Mononuclear cell (primary cell): ENCODE data around the gene FGD2. TPM values are rescaled to one million over a fixed set of nuclear protein-coding genes. Genes with fewer than 3 reads are reported as not detected.
"Not testable (repeated sequence)": the region's sequence is repeated elsewhere in the genome, so short reads cannot be mapped to it uniquely, and the experiment has no call there.

Experiments
- H3K27me3 ChIP-seq: 2 replicates; pipeline ENCODE4 v1.6.0; 2011; ENCODE audit warnings: low read length, control low read depth; ENCODE audit not compliant: insufficient read depth
- H3K4me1 ChIP-seq: 2 replicates; pipeline ENCODE4 v1.5.1; 2011; ENCODE audit warnings: mild to moderate bottlenecking, low read length, control low read depth; ENCODE audit not compliant: insufficient read depth
- H3K4me3 ChIP-seq: 2 replicates; pipeline ENCODE4 v1.5.1; 2011; ENCODE audit warnings: mild to moderate bottlenecking, low read length, moderate library complexity
- H3K9me3 ChIP-seq: 2 replicates; pipeline ENCODE4 v1.5.1; 2011; ENCODE audit warnings: low read depth, mild to moderate bottlenecking, control low read depth, low read length
- total RNA-seq: library from RNA; depleted of rRNA; stranded (reverse); fragments of >200 nt; gene quantifications from one replicate; pipeline ENCODE4 v1.2.3, GENCODE V29; 2012

Gene FGD2
- total RNA-seq, 1 donor: 41.7 TPM

DNA sequence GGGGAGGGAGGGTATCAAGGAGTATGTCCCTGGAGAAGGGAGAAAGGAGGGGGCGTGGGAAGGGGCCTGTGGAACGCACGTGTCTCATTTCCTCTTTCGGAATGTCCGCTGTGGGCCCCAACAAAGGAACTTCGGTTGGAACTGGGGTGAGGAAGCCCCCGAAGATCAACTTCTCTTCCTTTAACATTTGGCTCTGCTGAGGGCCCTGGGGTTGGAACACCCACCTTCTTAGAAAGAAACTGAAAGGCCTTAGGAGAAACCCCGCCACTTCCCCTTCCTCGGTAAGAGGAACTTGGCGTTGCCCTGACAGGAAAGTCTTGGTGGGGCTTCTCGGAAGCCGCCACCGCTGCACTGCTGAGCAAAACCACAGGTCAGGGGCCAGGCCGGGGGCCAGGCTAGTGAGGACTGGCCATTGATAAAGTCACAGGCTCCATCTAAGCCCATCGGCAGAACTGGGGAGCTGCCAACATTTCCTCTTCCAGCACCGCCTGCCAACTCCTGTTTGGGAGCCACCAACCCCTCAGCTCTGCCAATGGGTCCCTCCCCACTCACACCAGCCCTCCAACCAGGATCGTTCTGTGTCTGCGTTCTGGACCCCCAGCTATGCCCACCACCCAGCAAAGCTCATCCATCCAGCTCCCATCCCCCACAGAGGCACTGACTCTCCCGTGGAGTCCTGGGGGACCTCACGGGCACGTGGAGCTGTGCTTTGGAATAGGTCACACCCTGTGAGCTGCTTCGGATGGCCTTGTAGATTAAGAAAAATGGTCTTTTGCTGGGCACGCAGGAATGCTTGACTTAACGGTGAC is 44.8 kb downstream of the FGD2 start:
- no peaks in the 10 kb centered on the region for H3K27me3 ChIP-seq
- H3K4me3 ChIP-seq: no peak overlapping the region
- H3K4me1 ChIP-seq: peaks cover 66% of the 10 kb centered on the region
- H3K9me3 ChIP-seq: no peaks in the 10 kb centered on the region

DNA sequence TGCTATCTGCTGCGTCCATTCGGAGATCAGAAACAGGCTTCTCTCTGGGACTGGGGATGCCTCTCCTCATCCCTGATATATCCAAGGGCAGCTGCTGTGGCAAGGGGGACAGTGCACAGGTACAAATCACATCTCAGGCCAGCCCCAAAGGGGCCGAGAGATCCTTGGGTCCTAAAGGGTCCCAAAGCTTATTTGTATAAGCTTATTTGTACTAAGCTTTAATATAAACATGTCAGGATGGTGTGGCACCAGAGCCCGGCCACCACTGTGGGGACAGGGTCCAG is 45.3 kb downstream of the FGD2 start:
- Histone ChIP-seq H3K9me3 (no peaks in the 10 kb centered on the region), H3K27me3 (no peaks in the 10 kb centered on the region), H3K4me3 (no peak overlapping the region), H3K4me1 (peaks cover 64% of the 10 kb centered on the region)

DNA sequence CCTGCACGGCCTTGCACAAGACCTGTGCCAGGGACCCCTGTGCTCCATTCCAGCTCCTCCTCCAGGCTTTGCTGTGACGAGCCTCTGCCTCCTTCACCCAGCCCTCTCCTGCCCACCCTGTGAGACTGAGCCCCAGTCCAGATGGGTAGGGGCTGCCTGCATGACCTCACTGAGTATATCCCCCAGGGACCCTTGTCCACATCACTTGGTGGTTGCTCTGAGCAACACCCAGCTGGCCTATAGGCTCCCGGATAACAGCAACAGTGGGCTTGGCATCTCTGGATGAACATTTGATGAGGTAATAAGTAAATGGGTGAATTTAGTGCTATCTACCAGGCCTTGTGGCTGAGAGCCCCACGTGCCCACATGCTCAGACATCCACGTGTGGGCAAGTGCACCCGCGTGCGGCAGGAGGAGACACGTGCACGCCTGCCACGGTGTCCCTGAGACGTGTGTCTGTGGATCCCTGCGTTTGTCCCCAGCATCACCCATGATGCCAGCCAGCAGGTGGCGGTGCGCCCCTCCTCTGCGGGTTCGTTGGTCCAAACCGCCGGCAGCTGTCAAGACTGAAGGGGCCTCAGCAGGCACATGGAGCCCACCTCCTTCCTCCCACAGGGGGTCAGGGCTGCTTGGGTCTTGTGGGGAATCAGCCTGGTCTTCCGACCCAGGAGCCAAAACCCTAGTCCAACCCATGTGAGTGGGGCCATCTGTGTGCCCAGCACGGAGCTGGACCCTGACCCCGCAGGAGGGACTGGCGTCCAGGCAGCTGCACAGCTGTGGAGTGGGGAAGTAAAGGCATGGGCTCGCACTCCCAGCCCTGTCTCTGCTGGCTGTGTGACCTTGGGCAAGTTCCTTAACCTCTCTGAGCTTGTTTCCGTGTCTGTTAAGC is 45.9 kb downstream of the FGD2 start:
- Histone ChIP-seq H3K4me3 (no peak overlapping the region), H3K9me3 (no peaks in the 10 kb centered on the region), H3K27me3 (no peaks in the 10 kb centered on the region), H3K4me1 (peaks cover 62% of the 10 kb centered on the region)

DNA sequence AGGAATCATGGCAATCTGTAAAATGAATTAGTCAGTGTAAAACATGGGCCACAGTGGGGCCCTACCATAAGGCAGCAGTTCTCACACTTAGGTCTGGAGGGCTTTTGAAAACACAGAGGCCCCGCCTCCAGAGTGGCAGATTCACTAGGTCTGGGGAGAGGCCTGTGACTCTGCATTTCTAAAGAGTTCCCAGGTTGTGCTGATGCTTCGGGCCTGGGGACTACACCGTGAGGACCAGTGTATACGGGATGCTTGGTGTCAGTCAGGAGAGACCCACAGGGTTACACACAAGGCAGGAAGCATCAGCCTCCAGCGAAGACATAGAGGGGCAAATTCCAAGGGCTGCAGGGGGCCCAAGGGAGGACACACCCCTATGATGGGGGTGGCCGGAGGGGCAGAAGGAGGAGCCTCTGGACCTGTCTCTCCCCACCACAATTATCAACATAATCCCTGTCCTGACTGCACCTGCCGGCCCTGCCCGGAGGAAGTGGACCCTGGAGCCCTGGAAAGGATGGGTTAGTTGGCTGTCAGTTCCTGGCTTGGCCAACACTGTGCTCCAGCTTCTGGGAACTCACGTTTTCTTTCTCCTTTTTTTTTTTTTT is 46.7 kb downstream of the FGD2 start:
- Histone ChIP-seq H3K9me3 (no peaks in the 10 kb centered on the region), H3K4me3 (no peak overlapping the region), H3K4me1 (peaks cover 56% of the 10 kb centered on the region), H3K27me3 (no peaks in the 10 kb centered on the region)

DNA sequence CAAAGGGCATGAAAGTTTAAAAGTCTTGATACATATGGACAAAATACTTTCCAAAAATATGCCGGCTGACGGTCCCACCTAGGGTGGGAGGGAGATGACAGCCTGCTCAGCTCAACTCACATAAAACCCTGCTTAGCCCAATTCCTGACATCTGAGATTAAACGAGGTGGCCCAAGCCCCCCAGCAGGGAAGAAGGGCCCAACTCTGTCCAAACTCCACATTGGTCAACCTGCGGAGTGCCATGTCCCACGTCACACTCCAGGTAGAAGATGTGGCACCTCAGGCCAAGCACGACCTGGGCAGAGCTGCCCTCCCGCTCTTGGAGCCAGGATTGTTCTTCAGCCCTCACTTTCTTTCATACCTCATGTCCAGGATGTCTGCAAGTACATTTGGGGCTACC is 48.2 kb downstream of the FGD2 start:
- no peak overlapping the region for H3K4me3 ChIP-seq
- H3K4me1 ChIP-seq: peaks cover 46% of the 10 kb centered on the region
- no peaks in the 10 kb centered on the region for H3K27me3 ChIP-seq
- no peaks in the 10 kb centered on the region for H3K9me3 ChIP-seq

DNA sequence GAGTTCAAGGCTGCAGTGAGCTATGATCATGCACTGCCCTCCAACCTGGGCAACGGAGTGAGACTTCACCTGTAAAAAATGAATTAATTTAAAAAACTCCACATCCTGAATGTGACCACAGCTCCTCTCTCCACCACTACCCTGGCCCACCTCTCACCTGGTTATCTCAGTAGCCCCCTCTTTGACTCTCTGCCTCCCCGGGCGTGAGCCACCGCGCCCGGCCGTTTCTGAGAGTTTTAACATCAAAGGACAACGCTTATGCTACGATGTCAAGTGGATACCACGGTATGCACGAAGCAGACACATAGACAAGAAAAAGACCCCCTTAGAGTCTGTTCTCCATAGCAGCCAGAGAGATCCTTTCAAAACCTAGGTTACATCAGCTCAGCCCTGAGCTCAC is 48.7 kb downstream of the FGD2 start:
- H3K4me1 ChIP-seq: peaks cover 42% of the 10 kb centered on the region
- no peaks in the 10 kb centered on the region for H3K27me3 ChIP-seq
- H3K4me3 ChIP-seq: no peak overlapping the region
- no peaks in the 10 kb centered on the region for H3K9me3 ChIP-seq

DNA sequence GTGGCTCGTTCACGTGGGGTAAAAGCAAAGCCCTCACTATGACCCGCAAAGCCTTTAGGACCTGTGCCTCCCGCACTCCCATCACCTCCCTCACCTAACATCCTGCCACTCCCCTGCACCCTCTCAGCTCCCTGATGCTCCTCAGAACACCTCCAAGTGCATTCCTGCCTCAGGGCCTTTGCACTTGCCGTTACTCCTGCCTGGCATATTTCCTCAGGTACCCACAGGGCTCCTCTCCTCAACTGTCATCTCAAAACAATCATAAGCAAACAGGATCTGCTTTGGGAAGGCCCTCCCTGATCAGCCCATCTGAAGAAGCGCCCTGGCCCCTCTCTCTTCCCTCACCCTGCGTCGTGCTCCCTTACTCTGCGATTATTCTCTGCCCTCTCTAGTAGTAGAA is 49.1 kb downstream of the FGD2 start:
- Histone ChIP-seq H3K9me3 (no peaks in the 10 kb centered on the region), H3K4me3 (no peak overlapping the region), H3K27me3 (no peaks in the 10 kb centered on the region), H3K4me1 (peaks cover 42% of the 10 kb centered on the region)

DNA sequence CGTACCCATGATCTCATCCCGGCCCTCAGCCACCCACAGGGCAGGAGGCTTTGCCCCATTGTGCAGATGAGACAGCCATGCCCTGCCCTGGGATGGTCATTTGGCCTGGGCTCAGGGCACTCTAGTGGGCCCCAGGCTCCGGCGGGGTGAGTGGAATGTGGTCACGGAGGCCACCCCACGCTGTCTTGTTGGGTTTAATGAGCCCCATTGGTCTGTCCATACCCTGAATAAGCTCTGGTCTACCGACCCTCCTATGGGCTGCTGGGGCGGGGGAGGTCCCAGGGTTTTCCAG is 50.6 kb downstream of the FGD2 start:
- Histone ChIP-seq H3K4me3 (no peak overlapping the region), H3K9me3 (no peaks in the 10 kb centered on the region), H3K27me3 (no peaks in the 10 kb centered on the region), H3K4me1 (peaks cover 35% of the 10 kb centered on the region)

DNA sequence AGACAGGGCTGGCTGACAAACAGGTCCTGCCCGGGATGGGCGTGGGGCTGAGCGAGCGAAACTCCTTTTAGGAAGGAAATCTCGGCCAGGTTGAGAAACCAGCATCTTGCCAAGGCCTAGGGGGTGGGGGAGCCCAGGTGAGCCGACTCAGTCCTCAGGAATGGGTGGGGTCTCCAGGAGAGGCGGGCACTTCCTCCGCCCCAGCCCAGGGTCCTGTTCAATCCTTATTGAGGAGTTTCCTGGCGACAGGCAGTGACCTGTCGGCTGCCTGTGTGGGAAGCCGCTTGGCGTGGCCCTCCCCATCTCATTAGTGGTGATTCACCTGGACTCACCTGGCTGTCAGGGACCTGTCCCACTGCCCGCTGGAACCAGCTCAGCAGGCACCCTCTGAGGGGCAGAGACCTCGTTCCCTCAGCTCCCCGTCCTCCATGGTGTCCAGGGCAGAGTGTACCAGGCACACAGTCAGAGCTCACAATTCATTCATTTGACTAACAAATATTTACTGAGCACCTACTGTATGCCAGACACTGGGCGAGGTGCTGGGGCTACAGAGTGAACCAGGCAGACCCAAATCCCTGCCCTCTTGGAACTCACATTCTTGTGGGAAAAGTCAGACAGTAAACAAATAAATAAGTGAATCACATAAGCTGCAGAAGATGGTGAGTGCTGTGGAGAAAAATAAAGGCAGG is 51.1 kb downstream of the FGD2 start:
- no peaks in the 10 kb centered on the region for H3K27me3 ChIP-seq
- no peak overlapping the region for H3K4me3 ChIP-seq
- peaks cover 30% of the 10 kb centered on the region for H3K4me1 ChIP-seq
- H3K9me3 ChIP-seq: no peaks in the 10 kb centered on the region

DNA sequence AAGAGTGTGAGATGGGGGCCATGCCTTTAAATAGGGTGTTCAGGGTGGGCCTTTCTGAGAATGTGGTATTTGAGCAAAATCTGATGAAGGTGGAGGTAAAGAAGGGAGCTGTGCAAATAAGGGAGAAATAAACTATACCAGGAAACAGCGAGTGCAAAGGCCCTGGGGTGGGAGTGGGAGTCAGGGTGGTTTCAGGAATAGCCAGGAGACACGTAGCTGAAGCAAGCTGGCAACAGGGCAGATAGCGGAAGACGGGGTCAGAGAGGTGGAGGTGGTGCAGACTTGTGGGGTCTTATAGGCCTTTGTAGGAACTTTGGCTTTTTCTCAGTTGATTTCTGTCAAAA is 51.6 kb downstream of the FGD2 start:
- Histone ChIP-seq H3K4me1 (peaks cover 25% of the 10 kb centered on the region), H3K4me3 (no peak overlapping the region), H3K9me3 (no peaks in the 10 kb centered on the region), H3K27me3 (no peaks in the 10 kb centered on the region)

DNA sequence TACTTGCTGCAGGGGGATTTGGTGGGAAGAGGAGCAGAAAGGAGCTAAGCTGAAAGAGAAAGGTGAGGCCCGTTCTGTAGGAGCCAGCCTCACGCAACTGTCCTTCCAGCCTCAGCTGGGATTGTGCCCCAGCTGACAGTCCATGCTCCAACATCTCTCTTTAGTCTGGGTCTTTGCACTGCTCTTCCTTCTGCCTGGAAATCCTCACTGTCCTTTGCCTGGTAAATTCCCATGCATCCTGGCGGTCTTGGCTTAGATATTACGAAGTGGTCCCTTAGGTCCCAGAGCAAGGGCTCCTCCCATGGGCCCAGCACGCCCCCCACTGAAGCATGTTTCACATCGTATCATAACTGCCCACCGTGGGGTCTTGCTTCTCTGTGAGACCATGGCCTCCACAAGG is 52.2 kb downstream of the FGD2 start:
- Histone ChIP-seq H3K27me3 (no peaks in the 10 kb centered on the region), H3K4me3 (no peak overlapping the region), H3K9me3 (no peaks in the 10 kb centered on the region), H3K4me1 (peaks cover 22% of the 10 kb centered on the region)

DNA sequence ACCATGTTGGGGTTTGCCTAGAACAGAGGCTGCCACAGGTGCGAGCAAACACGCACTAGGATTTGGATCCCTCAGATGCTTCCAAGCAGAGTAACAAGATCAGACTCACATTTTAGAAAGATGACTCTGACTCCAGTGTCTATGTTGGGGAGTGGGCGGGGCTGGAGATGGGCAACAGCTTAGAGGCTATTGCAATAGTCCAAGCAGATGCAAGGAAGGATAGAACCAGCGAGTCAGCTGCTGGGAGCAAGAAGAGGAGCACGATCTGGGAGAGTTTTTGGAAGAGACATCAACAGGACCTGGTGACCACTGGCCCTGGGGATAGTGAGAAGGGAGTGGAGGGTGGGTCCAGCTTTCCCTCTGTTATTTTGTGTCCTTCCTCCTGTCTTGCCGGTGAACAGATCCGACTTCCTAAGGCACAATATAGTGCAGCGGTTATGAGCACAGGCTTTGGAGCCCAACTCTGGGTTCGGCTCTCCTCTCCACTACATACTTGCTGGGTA is 52.7 kb downstream of the FGD2 start:
- Histone ChIP-seq H3K4me3 (no peak overlapping the region), H3K4me1 (peaks cover 22% of the 10 kb centered on the region), H3K9me3 (no peaks in the 10 kb centered on the region)

DNA sequence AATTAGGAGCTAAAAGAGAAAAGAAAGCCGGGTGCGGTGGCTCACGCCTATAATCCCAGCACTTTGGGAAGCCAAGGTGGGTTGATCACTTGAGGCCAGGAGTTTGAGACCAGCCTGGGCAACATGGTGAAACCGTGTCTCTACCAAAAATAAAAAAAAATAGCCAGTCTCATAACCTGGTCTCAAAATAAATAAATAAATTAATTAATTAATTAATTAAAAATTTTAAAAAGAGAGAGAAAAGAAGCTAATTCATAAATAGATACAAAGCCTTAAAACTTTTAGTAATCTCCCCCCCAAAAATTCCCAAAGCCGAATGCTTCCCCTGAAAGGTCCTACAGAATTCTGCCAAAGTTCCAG is 53.5 kb downstream of the FGD2 start:
- not testable (repeated sequence) for H3K9me3 ChIP-seq, H3K4me3 ChIP-seq, H3K27me3 ChIP-seq
- peaks cover 22% of the 10 kb centered on the region for H3K4me1 ChIP-seq

More for the DNA sequence above, 52.7 kb downstream of the FGD2 start:
- no peaks in the 10 kb centered on the region for H3K27me3 ChIP-seq

DNA sequence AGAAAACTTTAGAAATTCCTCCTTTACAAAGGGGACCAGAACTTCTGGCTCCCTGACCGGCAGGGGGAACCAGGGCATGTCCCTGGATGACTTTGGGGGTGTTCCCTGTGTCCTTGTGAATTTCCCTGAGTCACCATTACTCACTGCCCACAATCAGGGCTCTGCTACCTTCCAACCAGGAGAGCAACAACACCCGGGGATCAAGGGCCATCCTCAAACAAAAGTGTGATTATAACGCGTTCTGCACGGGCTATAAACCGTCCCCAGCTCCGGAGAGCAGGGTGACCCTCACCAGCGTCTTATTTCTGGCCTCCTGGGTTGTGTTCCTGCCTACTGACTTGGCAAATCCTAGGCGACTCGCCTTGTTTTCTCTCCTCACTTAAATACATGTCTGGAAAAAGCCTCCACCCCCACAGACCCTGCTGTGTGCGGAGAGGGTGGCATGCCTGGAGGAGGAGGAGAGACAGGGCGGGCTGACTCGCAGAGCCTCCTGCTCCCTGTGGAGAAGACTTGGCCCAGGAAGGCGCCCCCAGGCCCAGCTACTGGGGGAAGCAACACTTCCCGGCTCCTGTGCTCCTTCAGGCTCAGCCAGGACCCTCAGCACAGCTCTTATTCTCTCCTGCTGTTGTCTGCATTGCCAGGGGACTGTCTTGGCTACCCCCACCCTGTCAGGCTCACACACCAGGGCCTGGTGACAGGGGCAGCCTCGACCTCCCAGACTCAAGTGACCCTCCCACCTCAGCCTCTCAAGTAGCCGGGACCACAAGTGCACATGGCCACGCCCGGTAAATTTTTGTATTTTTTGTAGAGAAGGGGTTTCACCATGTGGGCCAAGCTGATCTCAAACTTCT is 54.1 kb downstream of the FGD2 start:
- no peaks in the 10 kb centered on the region for H3K27me3 ChIP-seq
- no peaks in the 10 kb centered on the region for H3K9me3 ChIP-seq
- no peak overlapping the region for H3K4me3 ChIP-seq
- H3K4me1 ChIP-seq: peaks cover 22% of the 10 kb centered on the region
